PC-3 (cell line): ENCODE measurements around the gene IL18BP. TPM values are rescaled to one million over a fixed set of nuclear protein-coding genes. Genes with fewer than 3 reads are reported as not detected.

Experiments used
- ATAC-seq: fragments of 200-7000 bp; cut with Tn5 transposase; 2 replicates; pipeline ENCODE4 v1.9.1; 2020; ENCODE audit warnings: mild to moderate bottlenecking, moderate library complexity
- BruUV-seq: library from RNA; stranded (reverse); fragments of 400-500 nt; replicated peaks from 2 replicates; lab custom pipeline; 2021; lab: Mats Ljungman, UMichigan
- CTCF ChIA-PET: fragments of 300-600 bp; sonication (Branson Sonifier 250); formaldehyde crosslinking; loops from one replicate; lab custom pipeline; 2022; ENCODE audit warnings: antibody characterized with exemption; lab: Charles Lee
- POLR2A ChIA-PET: fragments of 300-600 bp; sonication (Branson Sonifier 250); formaldehyde crosslinking; loops from one replicate; lab custom pipeline; 2022; ENCODE audit warnings: antibody characterized with exemption; ENCODE audit not compliant: unreplicated experiment; lab: Charles Lee
- DNase-seq: peaks from one replicate; pipeline ENCODE4 v3.0.0-alpha.2; 2015
- H2AFZ ChIP-seq: fragments of 300-600 bp; sonication (generic); 2 replicates; pipeline ENCODE4 v1.6.0; 2016; ENCODE audit warnings: antibody characterized with exemption, low read length
- H3F3A ChIP-seq: fragments of 300-600 bp; sonication (generic); one replicate; pipeline ENCODE4 v1.6.0; 2017; ENCODE audit warnings: antibody characterized with exemption, low read length, control low read depth, mild to moderate bottlenecking; ENCODE audit not compliant: unreplicated experiment
- H3K27ac ChIP-seq: fragments of 300-600 bp; sonication (generic); 2 replicates; pipeline ENCODE4 v1.5.1; 2016; ENCODE audit warnings: mild to moderate bottlenecking, low read length
- H3K27me3 ChIP-seq: fragments of 300-600 bp; sonication (generic); 2 replicates; pipeline ENCODE4 v1.6.1; 2016; ENCODE audit warnings: low read length, mixed read lengths
- H3K36me3 ChIP-seq: fragments of 300-600 bp; sonication (generic); 2 replicates; pipeline ENCODE4 v1.6.1; 2016; ENCODE audit warnings: low read depth, mixed run types, low read length, mixed read lengths
- H3K4me1 ChIP-seq: fragments of 300-600 bp; sonication (generic); 2 replicates; pipeline ENCODE4 v1.5.1; 2016; ENCODE audit warnings: low read length; ENCODE audit not compliant: insufficient read depth
- H3K4me2 ChIP-seq: fragments of 300-600 bp; sonication (generic); 2 replicates; pipeline ENCODE4 v1.6.0; 2016; ENCODE audit warnings: low read length
- H3K4me3 ChIP-seq: fragments of 300-600 bp; sonication (generic); 2 replicates; pipeline ENCODE4 v1.5.1; 2016; ENCODE audit warnings: mild to moderate bottlenecking, low read length, mixed read lengths
- H3K79me2 ChIP-seq: fragments of 300-600 bp; sonication (generic); 2 replicates; pipeline ENCODE4 v1.6.1; 2017; ENCODE audit warnings: low read length, mixed read lengths
- H3K9ac ChIP-seq: fragments of 300-600 bp; sonication (generic); 2 replicates; pipeline ENCODE4 v1.6.0; 2016; ENCODE audit warnings: mild to moderate bottlenecking, low read length
- H3K9me2 ChIP-seq: fragments of 300-600 bp; sonication (generic); replicated peaks from 2 replicates; pipeline ENCODE4 v1.6.1; 2016; ENCODE audit warnings: mixed run types, low read length, mixed read lengths
- H3K9me3 ChIP-seq: fragments of 300-600 bp; sonication (generic); 2 replicates; pipeline ENCODE4 v1.6.1; 2016; ENCODE audit warnings: low read length, mixed read lengths
- H4K20me1 ChIP-seq: fragments of 300-600 bp; sonication (generic); 2 replicates; pipeline ENCODE4 v1.6.1; 2016; ENCODE audit warnings: low read length, mixed read lengths
- EZH2 ChIP-seq: fragments of 300-600 bp; sonication (generic); IDR thresholded peaks from one replicate; pipeline ENCODE4 v1.6.1; 2017; ENCODE audit warnings: antibody characterized with exemption, mild to moderate bottlenecking, low read length; ENCODE audit not compliant: unreplicated experiment
- EZH2phosphoT487 ChIP-seq: fragments of 300-600 bp; sonication (generic); IDR thresholded peaks from 2 replicates; pipeline ENCODE4 v1.6.1; 2018; ENCODE audit warnings: mild to moderate bottlenecking, antibody characterized with exemption, low read length, borderline replicate concordance
- intact Hi-C: fragments of 100-400 bp; cut with micrococcal nuclease; formaldehyde crosslinking; loops from 2 replicates; pipeline ENCODE4 v1.9.0; 2023
- total RNA-seq: library from RNA; depleted of rRNA; stranded (reverse); fragments of >200 nt; gene quantifications from 2 replicates; pipeline ENCODE4 v1.2.3, GENCODE V29; 2014
- TF ChIP-seq, protein P1 (sequence below): fragments of 300-600 bp; sonication (generic); conservative IDR thresholded peaks from 2 replicates; pipeline ENCODE4 v1.5.1; 2017; ENCODE audit warnings: antibody characterized with exemption, low read depth, mild to moderate bottlenecking, low read length

IL18BP gene
- total RNA-seq, 1 experiment from 2014 or later: 7.2 TPM

DNA sequence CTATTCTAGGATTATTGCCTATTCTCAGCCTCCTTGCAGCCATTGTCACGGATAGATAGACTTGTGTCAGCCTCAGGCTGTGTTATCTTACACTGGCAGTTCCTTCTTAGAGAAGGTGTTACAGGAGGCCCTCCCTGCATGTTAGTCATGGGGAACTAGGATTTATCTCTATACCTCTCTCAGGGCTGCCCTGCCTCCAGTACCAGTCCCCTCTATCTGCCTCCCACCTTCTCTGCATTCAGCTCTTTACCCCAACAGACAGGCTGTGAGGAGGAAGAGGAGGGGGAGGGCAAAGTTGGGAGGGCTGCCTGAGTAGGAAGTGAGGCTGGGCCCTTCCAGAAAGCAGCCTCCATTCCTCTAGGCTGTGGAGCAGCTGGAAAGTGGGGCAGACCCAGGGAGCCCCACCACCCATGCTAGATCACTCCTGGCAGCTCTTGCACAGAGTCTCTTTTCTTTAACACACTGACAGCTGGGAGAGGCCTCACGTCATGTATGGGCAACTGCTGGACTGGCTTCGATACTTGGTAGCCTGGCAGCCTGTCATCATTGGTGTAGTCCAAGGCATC, 2.9 kb upstream of the IL18BP start:
- intact Hi-C loops: no loop called here
- ChIA-PET POLR2A (no interaction called here), CTCF (no interaction called here)
- no peak overlapping the region for H3K9ac ChIP-seq
- H3K79me2 ChIP-seq: no peaks in the 10 kb centered on the region
- no TSS peak for BruUV-seq
- H3K4me1 ChIP-seq: no peaks in the 10 kb centered on the region
- no peaks in the 10 kb centered on the region for H3K9me2 ChIP-seq
- no peak overlapping the region for H3K27ac ChIP-seq
- H3K36me3 ChIP-seq: peaks cover 13% of the 10 kb centered on the region; the same call in 1 of the 2 replicates
- no peak for DNase-seq
- no peaks in the 10 kb centered on the region for H3K27me3 ChIP-seq
- H2AFZ ChIP-seq: no peak overlapping the region
- no peak for ATAC-seq
- H3K4me2 ChIP-seq: no peak overlapping the region
- no peak overlapping the region for H3K4me3 ChIP-seq
- no peaks in the 10 kb centered on the region for H4K20me1 ChIP-seq
- H3F3A ChIP-seq: no peaks in the 10 kb centered on the region
- TF ChIP-seq, protein P1, sequence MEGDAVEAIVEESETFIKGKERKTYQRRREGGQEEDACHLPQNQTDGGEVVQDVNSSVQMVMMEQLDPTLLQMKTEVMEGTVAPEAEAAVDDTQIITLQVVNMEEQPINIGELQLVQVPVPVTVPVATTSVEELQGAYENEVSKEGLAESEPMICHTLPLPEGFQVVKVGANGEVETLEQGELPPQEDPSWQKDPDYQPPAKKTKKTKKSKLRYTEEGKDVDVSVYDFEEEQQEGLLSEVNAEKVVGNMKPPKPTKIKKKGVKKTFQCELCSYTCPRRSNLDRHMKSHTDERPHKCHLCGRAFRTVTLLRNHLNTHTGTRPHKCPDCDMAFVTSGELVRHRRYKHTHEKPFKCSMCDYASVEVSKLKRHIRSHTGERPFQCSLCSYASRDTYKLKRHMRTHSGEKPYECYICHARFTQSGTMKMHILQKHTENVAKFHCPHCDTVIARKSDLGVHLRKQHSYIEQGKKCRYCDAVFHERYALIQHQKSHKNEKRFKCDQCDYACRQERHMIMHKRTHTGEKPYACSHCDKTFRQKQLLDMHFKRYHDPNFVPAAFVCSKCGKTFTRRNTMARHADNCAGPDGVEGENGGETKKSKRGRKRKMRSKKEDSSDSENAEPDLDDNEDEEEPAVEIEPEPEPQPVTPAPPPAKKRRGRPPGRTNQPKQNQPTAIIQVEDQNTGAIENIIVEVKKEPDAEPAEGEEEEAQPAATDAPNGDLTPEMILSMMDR: no peak
- no peak for TF ChIP-seq EZH2
- no peak for TF ChIP-seq EZH2phosphoT487
- H3K9me3 ChIP-seq: no peaks in the 10 kb centered on the region

DNA sequence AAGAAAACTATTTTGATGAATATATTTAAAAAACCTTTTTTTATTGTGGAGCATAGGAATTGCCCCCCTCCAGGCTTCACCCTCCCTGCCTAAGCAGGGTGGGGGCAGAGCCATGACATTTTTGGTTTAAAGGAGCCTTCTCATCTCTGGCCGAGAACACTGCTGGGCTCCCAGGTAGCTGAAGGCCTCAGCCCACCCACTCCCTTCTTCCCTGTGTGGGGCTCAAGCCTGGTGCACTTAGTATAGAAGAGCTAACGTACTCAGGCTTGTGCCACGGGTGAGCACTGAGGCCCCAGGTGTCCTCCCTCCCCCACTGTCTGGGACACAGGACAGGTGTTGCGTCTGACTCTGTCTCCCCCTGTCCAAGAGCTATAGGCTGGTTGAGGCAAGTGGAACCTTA, 2.2 kb upstream of the IL18BP start:
- Histone ChIP-seq H3K9me3 (no peaks in the 10 kb centered on the region), H3K9ac (no peak overlapping the region), H3K4me1 (no peaks in the 10 kb centered on the region), H3K9me2 (no peaks in the 10 kb centered on the region), H3K36me3 (peaks cover 9% of the 10 kb centered on the region; the same call in 1 of the 2 replicates), H3K4me2 (no peak overlapping the region), H4K20me1 (no peaks in the 10 kb centered on the region), H3F3A (no peaks in the 10 kb centered on the region), H3K27ac (no peak overlapping the region), H3K27me3 (no peaks in the 10 kb centered on the region), H3K79me2 (no peaks in the 10 kb centered on the region), H2AFZ (no peak overlapping the region), H3K4me3 (no peak overlapping the region)
- CTCF ChIA-PET: no interaction called here
- intact Hi-C loops: no loop called here
- no peak for ATAC-seq
- DNase-seq: no peak
- POLR2A ChIA-PET: no interaction called here
- TF ChIP-seq, protein P1: no peak
- no peak for TF ChIP-seq EZH2phosphoT487
- no peak for TF ChIP-seq EZH2
- BruUV-seq: TSS peak; percentile 16

DNA sequence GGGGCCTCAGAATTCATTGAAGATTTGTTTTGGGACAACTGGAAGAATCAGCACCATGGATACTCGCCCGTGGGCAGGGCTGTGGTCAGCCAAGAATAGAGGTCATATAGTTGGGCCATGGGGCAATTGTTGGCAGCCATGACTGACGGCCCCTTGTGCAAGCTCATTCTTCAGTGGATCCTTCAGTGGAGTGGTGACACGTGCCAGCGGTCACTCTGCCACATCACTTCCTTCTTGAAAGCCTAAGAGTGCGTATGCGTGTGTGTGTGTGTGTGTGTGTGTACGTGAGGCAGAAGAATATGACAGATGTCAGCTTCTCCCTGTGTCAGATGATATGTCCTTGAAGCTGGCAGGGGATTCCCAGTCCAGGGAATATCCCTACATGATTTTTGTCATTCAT, 1.8 kb upstream of the IL18BP start:
- ChIA-PET CTCF (no interaction called here), POLR2A (no interaction called here)
- DNase-seq (no peak), ATAC-seq (no peak)
- Histone ChIP-seq H3K27ac (no peak overlapping the region), H3K36me3 (peaks cover 7% of the 10 kb centered on the region; the same call in 1 of the 2 replicates), H3K9ac (no peak overlapping the region), H3K4me2 (no peak overlapping the region), H3K4me3 (no peak overlapping the region), H2AFZ (no peak overlapping the region), H3F3A (no peaks in the 10 kb centered on the region), H4K20me1 (no peaks in the 10 kb centered on the region), H3K9me3 (no peaks in the 10 kb centered on the region), H3K9me2 (no peaks in the 10 kb centered on the region), H3K79me2 (no peaks in the 10 kb centered on the region), H3K27me3 (no peaks in the 10 kb centered on the region), H3K4me1 (no peaks in the 10 kb centered on the region)
- TF ChIP-seq EZH2 (no peak), EZH2phosphoT487 (no peak)
- TF ChIP-seq, protein P1: no peak
- no TSS peak for BruUV-seq
- intact Hi-C loops: no loop called here
